C1 segment of cervical spinal cord (tissue), 14 donors: Measurements from ENCODE around the gene MXI1.
"Not testable (repeated sequence)": the region's sequence is repeated elsewhere in the genome, so short reads cannot be mapped to it uniquely, and the experiment has no call there.

Source experiments
- DNase-seq, 14 donors: peaks; one replicate each; lab custom pipeline; 2025; lab: John Stamatoyannopoulos, UW

MXI1 gene

DNA sequence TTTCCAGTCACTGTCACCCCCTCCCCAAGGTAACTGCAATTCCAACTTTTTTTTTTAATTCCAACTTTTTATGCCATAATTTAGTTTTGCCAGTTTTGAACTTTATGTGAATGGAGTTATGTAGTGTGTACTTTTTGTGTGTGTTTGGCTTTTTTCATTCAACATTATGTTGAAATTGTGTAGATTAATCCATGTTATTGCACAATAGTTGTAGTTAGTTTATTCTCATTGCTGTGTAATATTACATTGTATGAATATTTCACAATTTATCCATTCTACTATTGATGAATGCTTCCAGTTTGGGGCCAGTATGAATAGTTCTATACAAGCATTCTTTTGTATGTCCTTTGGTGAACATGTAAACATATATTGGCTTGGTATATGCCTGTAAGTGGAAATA lies 32.5 kb downstream of the MXI1 start:
- no peak for DNase-seq

DNA sequence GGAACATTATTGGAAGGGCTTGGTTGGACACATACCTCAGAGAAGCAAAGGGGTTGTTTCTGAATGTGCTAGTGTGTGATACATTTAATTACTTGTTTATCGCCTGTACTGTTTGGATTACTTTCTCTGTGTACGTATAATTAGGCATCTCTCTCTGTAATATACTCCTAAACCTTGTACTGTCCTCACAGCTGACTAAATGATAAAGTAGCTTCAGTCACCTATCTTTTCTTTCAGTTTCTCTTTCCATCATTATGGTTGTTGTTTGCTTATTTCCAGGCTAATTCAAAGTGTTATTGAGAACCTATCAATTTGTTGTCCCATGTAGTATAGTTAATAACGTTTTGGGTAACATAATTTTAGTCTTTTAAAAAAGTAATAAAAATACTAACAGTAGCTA lies 34.0 kb downstream of the MXI1 start:
- DNase-seq: no peak

DNA sequence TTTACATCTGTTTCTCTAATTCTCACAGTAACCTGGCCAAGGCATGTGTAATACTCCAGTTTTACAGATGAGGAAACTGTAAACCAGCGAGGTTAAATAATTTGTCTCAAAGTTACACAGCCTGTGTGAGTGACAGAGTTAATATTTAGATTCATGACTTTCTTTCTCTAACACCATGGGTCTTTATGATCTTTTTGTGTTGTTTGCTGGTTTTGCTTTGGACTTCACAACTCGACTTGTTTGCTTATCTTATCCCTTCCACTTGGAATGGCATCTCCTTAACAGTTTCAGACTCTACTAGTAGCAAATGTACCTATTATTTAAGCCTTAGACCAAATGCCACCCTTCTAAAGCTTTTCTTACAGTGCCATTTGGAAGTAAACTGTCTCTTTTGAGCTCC lies 34.4 kb downstream of the MXI1 start:
- DNase-seq: no peak

DNA sequence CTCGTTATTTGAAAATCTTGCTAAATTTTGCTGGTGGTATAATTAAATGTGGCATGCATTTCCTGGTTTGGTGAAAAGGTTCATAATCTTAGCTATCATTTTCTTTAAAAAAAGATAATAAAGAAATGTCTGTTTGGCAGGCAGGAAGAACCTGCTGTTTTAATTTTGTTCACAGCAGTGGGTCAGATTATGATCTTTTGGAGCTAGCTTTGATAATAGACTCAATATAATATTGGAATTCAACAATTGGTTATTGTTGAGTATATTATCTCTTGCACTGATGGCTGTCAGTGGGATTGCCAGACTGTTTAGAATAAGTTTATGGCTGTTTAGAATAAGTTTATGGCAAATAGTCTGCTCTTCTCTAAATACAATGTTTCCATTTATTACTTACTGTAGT lies 35.1 kb downstream of the MXI1 start:
- DNase-seq: no peak

DNA sequence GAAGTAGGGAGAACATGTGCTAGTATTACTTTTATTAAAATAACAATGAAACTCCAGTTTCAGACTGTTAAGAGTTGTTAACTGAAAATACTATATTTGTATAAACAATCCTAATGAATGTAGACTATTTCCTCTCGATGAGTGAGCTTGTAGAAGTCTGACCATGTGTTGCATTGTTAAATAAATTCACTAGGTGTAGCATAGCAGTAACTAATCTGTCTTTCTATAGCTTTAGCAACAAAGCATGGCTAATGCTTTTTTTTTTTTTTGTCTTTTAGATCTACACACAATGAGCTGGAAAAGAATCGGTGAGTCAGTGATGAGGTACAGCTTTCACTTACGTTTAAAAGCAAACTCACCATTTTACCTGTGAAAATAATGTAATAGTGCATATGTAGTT lies 37.1 kb downstream of the MXI1 start:
- no peak for DNase-seq

DNA sequence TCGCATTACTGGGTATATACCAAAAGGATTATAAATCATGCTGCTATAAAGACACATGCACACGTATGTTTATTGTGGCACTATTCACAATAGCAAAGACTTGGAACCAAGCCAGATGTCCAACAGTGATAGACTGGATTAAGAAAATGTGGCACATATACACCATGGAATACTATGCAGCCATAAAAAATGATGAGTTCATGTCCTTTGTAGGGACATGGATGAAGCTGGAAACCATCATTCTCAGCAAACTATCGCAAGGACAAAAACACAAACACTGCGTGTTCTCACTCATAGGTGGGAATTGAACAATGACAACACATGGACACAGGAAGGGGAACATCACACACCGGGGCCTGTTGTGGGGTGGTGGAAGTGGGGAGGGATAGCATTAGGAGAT lies 40.4 kb downstream of the MXI1 start:
- not testable (repeated sequence) for DNase-seq

DNA sequence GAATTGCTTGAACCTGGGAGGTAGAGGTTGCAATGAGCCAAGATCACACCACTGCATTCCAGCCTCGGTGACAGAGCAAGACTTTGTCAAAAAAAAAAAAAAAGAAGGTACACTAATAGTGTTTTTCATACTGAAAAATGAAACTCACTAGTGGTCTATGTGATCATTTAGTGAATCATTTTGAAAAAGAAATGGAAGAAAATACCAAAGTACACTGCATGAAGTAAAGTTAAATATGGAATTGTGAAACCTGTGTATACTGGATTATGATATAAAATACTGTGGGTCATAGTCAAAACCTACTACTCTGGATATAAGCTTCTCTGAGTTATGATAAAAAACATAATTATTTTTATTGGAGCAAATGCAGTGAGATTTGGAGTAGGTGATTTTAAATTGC lies 42.1 kb downstream of the MXI1 start:
- DNase-seq: not testable (repeated sequence)

DNA sequence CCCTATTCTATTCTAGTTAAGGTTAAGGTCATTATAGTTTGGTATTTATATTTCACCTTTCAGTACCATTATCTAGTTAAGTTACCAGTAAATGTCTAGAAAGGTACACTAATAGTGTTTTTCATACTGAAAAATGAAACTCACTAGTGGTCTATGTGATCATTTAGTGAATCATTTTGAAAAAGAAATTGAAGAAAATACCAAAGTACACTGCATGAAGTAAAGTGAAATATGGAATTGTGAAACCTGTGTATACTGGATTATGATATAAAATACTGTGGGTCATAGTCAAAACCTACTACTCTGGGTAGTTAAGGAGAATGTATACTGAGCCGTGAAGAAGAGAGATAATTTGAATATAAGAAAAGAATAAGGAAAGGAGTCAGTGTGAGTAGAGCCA lies 44.0 kb downstream of the MXI1 start:
- DNase-seq: not testable (repeated sequence)

DNA sequence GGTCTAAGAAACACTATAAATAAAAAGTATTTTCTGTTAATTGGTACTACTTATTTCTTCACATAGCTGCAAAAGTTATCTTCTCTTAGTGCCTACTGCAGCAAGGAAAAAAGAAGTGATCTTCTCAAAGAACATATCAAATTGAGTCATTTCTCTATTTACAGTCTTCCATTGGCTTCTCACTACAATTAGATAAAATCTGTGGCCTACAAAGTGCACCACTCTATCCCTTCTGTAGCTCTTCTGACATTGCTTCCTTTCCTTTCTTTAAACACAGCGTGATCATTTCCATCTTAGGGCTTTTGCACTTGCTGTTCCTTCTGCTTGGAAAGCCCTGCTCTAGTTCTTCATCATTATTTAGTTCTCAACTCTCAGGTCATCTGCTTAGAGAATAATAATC lies 44.7 kb downstream of the MXI1 start:
- DNase-seq: no peak

DNA sequence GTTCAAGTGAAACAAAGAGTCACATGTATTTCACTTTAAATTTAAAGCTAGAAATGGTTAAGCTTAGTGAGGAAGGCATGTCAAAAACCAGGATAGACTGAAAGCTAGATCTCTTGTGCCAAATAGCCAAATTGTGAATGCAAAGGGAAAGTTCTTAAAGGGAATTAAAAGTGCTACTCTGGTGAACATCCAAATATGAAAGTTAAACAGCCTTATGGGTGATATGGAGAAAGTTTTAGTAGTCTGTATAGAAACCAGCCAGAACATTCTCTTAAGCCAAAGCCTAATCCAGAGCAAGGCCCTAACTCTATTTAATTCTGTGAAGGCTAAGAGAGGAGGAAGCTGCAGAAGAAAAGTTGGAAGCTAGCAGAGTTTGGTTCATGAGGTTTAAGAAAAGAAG lies 47.1 kb downstream of the MXI1 start:
- DNase-seq: no peak

DNA sequence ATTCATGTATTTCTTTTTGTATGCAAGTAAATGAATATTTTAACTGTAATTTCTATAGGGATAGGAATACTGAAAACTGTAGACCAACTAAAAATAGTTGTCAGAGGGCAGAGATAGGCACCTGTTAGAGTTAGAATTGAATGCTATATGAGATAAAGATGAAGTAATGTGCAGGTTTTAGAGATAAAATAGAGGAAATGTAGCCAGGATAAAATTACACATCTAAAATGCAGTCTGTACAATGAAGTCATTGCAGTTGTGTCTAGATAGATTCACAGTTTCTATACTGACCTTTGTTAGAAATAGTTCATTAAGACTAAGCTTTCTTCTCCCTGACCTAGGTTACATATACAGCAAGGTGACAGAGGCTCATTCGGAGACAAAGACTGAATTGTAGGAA lies 51.1 kb downstream of the MXI1 start:
- DNase-seq: no peak

DNA sequence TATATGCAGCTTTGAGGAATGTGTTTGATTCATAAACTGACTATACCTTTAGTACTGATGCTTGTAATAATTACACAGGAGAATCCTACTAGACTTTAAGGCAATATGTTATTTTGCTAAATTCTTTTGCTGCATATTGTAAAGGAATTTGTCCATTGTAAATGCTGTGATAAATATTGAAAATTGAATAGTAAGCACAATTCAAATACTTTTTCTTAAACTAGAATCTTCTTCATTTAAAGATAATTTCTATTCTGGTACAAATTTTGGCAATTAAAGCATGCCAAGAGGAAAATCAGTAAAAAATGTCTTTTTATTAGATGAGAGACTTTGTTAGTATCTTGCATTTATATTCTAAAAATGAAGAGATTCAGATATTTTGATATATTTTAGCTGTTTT lies 51.9 kb downstream of the MXI1 start:
- DNase-seq: no peak

DNA sequence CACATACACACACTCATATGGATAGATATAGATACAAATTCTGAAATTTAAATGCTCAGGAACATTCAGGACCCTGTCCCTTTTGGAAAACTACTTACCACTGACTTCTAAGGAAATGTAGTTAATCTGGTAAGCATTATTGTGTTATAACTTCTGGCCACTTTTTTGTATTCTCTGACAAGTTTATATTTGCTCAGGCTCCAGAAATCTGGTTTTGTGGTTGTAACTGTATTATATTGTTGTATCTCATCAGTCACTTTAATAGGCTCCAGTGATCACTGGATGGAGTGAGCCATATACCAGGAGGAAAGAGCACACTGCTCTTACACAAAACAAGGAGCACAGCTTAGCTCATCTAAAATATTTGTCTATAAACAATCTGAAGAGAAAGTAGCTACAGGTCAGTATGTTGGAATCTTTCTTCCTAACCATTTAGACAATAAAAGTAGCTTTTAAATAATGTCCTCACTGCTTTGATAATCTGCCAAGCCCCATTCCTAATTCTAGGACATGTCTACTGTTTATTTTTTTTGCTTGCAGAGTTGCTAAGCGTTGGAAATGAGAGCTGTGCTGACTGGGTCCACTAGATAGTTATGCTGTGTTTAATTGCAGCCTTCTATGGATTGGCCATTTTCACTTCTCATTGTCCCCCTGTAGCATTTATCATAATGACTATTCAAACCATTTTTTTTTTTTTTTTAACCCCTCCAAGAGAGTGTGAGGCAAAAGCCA lies 53.5 kb downstream of the MXI1 start:
- DNase-seq: no peak

DNA sequence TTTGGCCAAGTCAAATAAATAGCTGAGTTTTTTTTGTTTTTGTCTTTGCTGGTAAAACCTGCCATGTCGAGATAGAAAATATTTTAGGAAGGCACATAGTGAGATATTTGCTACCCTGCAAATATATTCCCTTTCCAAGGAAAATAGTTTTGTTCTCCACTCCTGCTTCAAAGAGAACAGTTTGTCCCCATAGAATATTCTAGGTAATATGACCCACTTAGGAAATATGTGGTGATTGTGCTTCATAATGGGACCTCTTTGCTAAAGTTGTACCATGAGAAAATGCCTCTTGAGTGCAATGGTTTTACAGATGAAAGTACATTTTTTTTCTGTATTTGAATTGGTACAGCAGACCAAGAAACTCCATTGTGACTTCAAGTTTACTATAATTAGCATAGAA lies 55.8 kb downstream of the MXI1 start:
- no peak for DNase-seq

DNA sequence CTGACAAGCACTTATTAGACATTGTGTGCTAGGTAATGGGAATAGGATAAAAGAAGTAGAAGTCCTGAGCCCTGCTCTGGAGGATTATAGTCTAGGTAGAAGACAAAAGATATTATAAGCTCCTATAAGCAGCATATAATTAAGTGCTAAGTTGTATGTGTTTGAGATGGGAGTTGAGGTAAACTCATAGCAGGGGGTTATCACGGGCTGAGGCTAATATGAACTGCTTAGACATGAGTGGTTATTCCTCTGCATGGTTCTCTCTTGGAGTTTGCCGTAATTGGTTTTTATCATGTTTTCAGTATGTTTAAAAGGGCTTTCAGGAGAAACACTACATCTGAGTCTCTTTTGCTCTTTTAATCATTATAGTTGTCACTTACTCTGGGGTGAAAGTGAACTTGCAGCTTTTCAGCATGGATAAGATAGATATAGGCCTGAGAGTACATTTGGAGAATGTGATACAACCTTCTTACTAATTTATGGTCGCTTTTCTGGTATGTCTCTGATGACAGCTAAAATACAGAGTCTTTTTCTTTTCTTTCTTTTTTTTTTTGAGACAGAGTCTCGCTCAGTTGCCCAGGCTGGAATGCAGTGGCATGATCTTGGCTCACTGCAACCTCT lies 58.3 kb downstream of the MXI1 start:
- DNase-seq: no peak

DNA sequence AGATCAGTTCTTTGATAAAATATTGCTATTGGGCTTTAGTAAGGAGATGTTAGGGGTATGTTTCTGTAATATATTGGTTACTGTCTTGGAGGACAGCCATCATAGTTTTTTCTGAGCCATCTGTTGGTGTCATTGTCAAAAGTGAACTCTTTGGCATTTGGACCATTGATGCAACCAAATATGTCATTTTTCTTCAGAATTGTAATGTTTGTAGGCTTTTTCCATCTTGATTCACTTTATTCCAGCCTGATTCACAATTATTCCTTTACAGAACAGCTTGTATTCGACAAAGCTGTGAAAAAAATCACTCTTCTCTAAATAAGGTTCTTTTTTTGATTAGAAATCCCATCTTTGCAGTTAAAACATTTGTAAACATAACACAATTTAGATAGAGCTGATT lies 59.9 kb downstream of the MXI1 start:
- DNase-seq: peak in 1 of 14 donors; percentile 41

DNA sequence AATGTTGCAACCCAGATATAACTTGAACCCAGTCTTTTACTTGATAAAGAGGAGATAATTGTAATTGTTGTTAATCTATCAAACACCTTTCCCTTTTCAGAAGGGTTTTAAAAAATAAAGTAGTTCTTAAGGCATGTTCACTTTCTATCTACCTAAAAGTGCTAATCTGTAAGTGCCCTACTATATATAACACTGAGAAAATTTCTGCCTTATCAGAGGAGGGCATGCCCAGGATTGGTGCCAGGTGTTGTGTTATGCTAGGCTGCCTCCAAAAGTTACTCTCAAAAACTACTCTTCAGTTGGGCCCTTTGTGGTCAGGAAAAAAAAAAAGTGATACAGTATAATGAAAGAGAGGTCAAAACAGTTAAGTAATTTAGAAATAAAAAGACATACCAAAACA lies 61.0 kb downstream of the MXI1 start:
- DNase-seq: peak in 1 of 14 donors; percentile 51

DNA sequence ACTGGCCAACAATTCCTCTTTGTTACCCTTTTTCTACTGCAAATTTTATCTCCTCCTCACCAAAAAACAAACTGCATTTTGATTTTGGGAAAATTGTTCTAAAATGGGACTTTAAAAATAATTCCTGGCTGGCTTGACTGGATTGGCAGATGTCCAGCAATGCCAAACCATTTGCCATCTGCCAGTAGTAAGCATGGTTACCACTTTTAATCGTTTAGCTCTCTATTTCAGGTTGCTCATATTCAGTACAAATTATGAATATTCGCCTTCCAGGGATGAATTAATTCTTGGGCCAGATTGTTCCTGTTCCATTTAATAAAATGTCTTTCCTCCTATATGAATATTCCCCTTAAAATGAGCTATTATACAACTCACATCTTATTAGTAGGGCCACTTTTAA lies 61.6 kb downstream of the MXI1 start:
- peak in 1 of 14 donors; percentile 79 for DNase-seq

DNA sequence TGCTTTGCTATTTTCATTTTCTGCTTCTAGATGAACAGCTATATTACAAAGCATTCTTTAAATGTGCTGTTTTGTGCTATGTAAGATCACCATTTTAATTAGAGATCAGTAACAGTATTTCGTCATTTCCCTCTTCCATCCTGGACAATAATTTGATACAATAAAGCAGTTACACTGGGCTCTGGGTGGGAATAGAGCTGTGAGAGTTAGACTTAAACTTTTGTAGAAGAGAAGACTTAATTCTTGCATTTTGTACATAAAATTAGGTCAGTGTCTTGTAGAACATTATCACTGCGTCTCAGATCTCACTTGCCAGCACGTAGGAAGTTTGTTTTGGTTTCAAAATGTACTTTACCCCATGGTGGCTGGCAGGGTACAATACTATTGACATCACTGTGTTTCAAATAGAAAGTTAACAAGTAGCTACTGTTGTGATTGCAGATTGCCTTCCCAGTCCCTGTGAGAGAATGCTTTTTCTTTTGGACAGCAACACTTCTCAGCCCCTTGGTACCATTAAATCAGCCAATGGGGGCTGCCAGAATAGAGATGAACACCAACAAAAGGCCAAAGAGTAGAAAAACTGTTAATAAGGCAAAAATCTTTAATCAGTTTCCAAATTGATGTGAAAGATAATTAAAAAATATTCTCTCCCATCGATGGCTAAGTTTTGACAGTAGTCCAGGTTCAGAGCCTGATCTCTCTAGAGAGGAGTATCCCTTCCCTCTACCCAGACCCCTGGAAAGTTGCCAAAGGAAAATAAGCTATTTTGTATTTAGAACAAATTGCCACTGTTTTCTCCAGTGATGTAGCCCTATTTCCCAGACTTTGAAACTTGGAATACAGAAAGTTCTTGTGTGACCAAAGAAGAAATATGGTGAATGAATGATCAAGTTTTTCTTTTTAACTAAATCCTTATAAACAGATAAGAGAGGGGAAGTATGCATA lies 62.2 kb downstream of the MXI1 start:
- DNase-seq: peak in 9 of 14 donors; percentile 23 to 66 (median 45)

DNA sequence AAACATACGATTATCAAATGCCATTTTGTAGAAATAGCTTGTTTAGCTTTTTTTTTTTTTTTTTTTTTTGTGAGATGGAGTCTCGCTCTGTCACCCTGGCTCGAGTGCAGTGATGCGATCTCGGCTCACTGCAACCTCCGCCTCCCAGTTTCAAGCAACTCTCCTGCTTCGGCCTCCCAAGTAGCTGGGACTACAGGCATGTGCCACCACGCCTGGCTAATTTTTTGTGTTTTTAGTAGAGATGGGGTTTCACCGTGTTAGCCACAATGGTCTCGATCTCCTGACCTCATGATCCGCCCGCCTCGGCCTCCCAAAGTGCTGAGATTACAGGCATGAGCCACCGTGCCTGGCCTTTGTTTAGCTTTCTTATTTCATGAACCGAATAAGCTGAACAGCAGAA lies 65.6 kb downstream of the MXI1 start:
- not testable (repeated sequence) for DNase-seq

DNA sequence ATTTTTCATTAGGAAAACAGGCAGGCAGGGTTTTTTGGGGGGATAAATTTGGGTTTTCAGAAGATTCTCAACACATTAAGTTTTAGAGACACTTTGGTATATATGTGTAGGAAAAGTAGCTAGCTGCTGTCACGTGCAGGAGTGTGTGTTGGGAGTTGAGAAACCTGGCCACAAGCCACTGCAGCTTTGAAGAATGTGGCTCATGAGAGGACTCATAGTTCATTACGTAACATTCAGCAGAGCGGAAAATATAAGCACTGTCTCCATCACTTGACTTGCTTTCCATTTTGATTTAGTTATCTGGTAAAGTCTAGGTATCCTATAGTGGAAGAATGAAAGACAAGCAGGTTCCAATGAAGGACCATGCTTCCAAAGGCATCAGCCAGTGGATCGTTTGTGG lies 66.1 kb downstream of the MXI1 start:
- DNase-seq: peak in 3 of 14 donors; percentile 20 to 51 (median 31)

DNA sequence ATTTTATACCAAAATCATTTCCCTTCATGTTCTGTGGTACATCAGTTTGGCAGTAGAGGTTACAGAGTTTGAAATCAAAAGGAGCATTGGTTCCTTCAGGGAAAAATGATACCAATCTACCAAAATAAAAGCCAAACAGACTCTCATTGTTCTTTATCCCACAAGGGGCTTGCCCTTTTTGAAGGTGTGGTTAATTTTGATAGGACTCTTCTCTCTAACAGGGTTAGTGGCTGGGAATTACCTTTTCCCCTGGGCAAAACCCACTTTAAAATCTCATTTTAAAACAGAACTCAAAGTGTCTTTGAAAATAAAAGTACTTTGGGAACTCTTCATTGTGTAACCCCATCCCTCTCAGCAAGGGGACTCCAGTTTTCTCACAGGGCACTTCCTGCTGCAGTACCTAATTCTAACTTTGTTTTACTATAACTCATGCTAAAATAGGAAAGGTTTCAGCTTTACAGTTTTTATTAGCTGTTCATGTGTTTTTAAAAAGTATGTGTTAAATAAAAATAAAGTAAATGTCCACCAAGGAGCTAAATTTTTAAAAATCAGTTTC lies 66.7 kb downstream of the MXI1 start:
- no peak for DNase-seq
